Measurements from ENCODE around the gene NKX3-2. TPM values are rescaled to one million over a fixed set of nuclear protein-coding genes. Genes with fewer than 3 reads are reported as not detected.

Gene NKX3-2
- polyA plus RNA-seq, 1 experiment: 0.02 TPM

- Histone ChIP-seq H3K27me3 (ENCODE audit: control insufficient read depth, insufficient read depth, low read length) (peaks cover 64% of the 10 kb centered on the region), H3K36me3 (ENCODE audit: control insufficient read depth, insufficient read depth, low read length) (no peaks in the 10 kb centered on the region), H3K4me3 (ENCODE audit: low read depth, low read length) (no peak overlapping the region)
- POLR2A ChIA-PET: no interaction called here
- DNase-seq (ENCODE audit: low read depth): no peak
- no peak for TF ChIP-seq CTCF (IDR thresholded peaks at IDR 0.05; ENCODE audit: insufficient read depth, low read depth, low read length)
- CTCF ChIA-PET: interaction anchor here (1.9 kb wide), 1 partner anchor 9 kb away, joined by 4 read pairs; no protein-coding TSS in a partner anchor
These were observed 4.5 kb downstream of the NKX3-2 start for GRCh38 chr4:13539619-13540445.

GRCh38 chr4:13539047-13539618 lies 5.2 kb downstream of the NKX3-2 start:
- TF ChIP-seq CTCF (IDR thresholded peaks at IDR 0.05; ENCODE audit: insufficient read depth, low read depth, low read length): no peak
- no peak overlapping the region for H3K4me3 ChIP-seq (ENCODE audit: low read depth, low read length)
- no peak for DNase-seq (ENCODE audit: low read depth)
- no peaks in the 10 kb centered on the region for H3K36me3 ChIP-seq (ENCODE audit: control insufficient read depth, insufficient read depth, low read length)
- peaks cover 70% of the 10 kb centered on the region for H3K27me3 ChIP-seq (ENCODE audit: control insufficient read depth, insufficient read depth, low read length)
- ChIA-PET CTCF (no interaction called here), POLR2A (no interaction called here)

DNA sequence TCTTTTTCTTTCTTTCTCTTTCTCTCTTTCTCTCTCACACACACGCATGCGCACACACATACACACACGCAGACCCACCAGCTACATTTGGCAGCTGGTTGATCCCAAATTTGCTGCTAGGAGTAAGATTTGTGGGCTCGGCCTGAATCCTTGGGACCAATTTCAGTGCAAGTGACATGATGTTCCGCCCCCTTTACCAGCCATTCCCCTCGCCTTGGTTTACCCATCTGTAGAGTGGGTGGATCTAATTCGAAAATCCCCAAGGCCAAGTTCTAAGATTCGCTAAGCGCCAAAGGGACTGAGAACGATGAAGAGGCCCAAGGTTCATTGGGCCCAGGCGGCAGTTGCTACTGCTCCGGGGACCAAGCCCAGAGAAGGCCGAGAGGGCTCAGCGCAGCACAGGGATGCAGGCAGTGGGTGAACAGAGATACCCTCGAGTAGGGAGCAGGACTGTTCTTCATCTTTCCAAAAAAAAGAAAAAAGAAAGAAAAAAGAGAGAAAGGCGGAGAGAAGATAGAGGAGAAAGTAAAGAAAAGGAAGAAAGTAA lies 5.8 kb downstream of the NKX3-2 start:
- CTCF ChIA-PET: no interaction called here
- POLR2A ChIA-PET: no interaction called here
- Histone ChIP-seq H3K27me3 (ENCODE audit: control insufficient read depth, insufficient read depth, low read length) (peaks cover 74% of the 10 kb centered on the region), H3K36me3 (ENCODE audit: control insufficient read depth, insufficient read depth, low read length) (no peaks in the 10 kb centered on the region), H3K4me3 (ENCODE audit: low read depth, low read length) (no peak overlapping the region)
- no peak for TF ChIP-seq CTCF (IDR thresholded peaks at IDR 0.05; ENCODE audit: insufficient read depth, low read depth, low read length)
- DNase-seq (ENCODE audit: low read depth): no peak

- Histone ChIP-seq H3K36me3 (ENCODE audit: control insufficient read depth, insufficient read depth, low read length) (no peaks in the 10 kb centered on the region), H3K27me3 (ENCODE audit: control insufficient read depth, insufficient read depth, low read length) (peaks cover 73% of the 10 kb centered on the region), H3K4me3 (ENCODE audit: low read depth, low read length) (no peak overlapping the region)
- ChIA-PET CTCF (no interaction called here), POLR2A (no interaction called here)
- TF ChIP-seq CTCF (IDR thresholded peaks at IDR 0.05; ENCODE audit: insufficient read depth, low read depth, low read length): no peak
- DNase-seq (ENCODE audit: low read depth): no peak
These were observed 6.5 kb downstream of the NKX3-2 start for GRCh38 chr4:13537832-13538177.

- H3K27me3 ChIP-seq (ENCODE audit: control insufficient read depth, insufficient read depth, low read length): peaks cover 72% of the 10 kb centered on the region
These were observed 7.1 kb downstream of the NKX3-2 start for GRCh38 chr4:13537011-13537831.

More at GRCh38 chr4:13537011-13537831, 7.1 kb downstream of the NKX3-2 start:
- H3K4me3 ChIP-seq (ENCODE audit: low read depth, low read length): no peak overlapping the region
- TF ChIP-seq CTCF (IDR thresholded peaks at IDR 0.05; ENCODE audit: insufficient read depth, low read depth, low read length): no peak
- POLR2A ChIA-PET: no interaction called here
- CTCF ChIA-PET: no interaction called here
- H3K36me3 ChIP-seq (ENCODE audit: control insufficient read depth, insufficient read depth, low read length): no peaks in the 10 kb centered on the region
- no peak for DNase-seq (ENCODE audit: low read depth)

Measured in BJ (cell line).